ENCODE results near the gene DLG5. TPM values are rescaled to one million over a fixed set of nuclear protein-coding genes. Genes with fewer than 3 reads are reported as not detected.

The DLG5 gene
- total and polyA plus RNA-seq, 4 donors = 1.2 to 7.1 (median 4.6) TPM

- Histone ChIP-seq H3K9ac (ENCODE audit: low read depth in 1 of 2, low read length in 2 of 2) (no peak overlapping the region), H3K4me1 (ENCODE audit: control insufficient read depth in 4 of 4, insufficient read depth in 4 of 4, low read length in 3 of 4) (no peaks in the 10 kb centered on the region), H3K27me3 (ENCODE audit: control insufficient read depth in 4 of 4, insufficient read depth in 4 of 4, low read length in 3 of 4) (no peaks in the 10 kb centered on the region), H3K4me3 (ENCODE audit: low read depth in 1 of 3, low read length in 3 of 3) (no peak overlapping the region), H3K9me3 (ENCODE audit: control insufficient read depth in 4 of 4, low read length in 3 of 4) (no peaks in the 10 kb centered on the region), H3K36me3 (ENCODE audit: control insufficient read depth in 4 of 4, insufficient read depth in 3 of 4, low read depth in 1 of 4, low read length in 3 of 4) (peaks cover 6 to 48% (median 18%) of the 10 kb centered on the region in 4 donors), H3K27ac (ENCODE audit: low read depth in 1 of 2, low read length in 2 of 2) (no peak overlapping the region)
- TF ChIP-seq, protein P1, sequence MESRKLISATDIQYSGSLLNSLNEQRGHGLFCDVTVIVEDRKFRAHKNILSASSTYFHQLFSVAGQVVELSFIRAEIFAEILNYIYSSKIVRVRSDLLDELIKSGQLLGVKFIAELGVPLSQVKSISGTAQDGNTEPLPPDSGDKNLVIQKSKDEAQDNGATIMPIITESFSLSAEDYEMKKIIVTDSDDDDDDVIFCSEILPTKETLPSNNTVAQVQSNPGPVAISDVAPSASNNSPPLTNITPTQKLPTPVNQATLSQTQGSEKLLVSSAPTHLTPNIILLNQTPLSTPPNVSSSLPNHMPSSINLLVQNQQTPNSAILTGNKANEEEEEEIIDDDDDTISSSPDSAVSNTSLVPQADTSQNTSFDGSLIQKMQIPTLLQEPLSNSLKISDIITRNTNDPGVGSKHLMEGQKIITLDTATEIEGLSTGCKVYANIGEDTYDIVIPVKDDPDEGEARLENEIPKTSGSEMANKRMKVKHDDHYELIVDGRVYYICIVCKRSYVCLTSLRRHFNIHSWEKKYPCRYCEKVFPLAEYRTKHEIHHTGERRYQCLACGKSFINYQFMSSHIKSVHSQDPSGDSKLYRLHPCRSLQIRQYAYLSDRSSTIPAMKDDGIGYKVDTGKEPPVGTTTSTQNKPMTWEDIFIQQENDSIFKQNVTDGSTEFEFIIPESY (IDR thresholded peaks at IDR 0.05) = no peak
- TF ChIP-seq HNF4G (IDR thresholded peaks at IDR 0.05) (no peak), MAX (IDR thresholded peaks at IDR 0.05) (no peak), TAF1 (conservative IDR thresholded peaks at IDR 0.05) (no peak), GABPA (IDR thresholded peaks at IDR 0.05 in 1 of 2, conservative IDR thresholded peaks at IDR 0.05 in 1 of 2) (no peak), FOXA2 (IDR thresholded peaks at IDR 0.05) (no peak), SP1 (IDR thresholded peaks at IDR 0.05) (no peak), RAD21 (IDR thresholded peaks at IDR 0.05) (no peak), RXRA (IDR thresholded peaks at IDR 0.05) (no peak), JUND (IDR thresholded peaks at IDR 0.05) (no peak), CTCF (IDR thresholded peaks at IDR 0.05; ENCODE audit: low read depth, low read length, missing input control) (no peak), ATF3 (IDR thresholded peaks at IDR 0.05) (no peak), EGR1 (IDR thresholded peaks at IDR 0.05; ENCODE audit: low read depth in 2 of 2) (no peak)
- 98% methylated on average over 15 of the region's 15 CpGs for WGBS
- no peak for DNase-seq (ENCODE audit: low spot score)
Observed at GRCh38 chr10:77821036-77821435, 105.5 kb downstream of the DLG5 start.

DNA sequence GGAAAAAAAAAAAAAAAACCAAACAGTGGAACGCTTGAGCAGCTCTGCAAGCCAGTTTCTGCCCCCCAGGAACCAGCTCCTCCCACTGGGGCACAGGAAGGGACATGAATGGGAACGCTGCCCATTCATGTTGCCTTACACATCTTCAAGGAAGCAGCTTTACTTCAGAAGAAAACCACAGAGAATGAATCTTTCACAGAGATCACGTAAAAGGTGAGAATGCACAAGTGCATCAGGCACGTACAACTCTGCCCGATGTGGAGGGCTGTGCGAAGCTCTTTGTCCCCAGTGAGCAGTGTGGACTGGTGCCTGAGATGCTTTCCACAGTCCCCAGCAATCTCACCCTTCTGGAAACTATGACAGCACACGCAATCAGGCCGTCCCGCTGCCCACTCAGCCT is 106.2 kb downstream of the DLG5 start:
- no peaks in the 10 kb centered on the region for H3K9me3 ChIP-seq (ENCODE audit: control insufficient read depth in 4 of 4, low read length in 3 of 4)
- H3K9ac ChIP-seq (ENCODE audit: low read depth in 1 of 2, low read length in 2 of 2) = no peak overlapping the region
- DNase-seq (ENCODE audit: low spot score) = no peak
- no peak overlapping the region for H3K27ac ChIP-seq (ENCODE audit: low read depth in 1 of 2, low read length in 2 of 2)
- peaks cover 6 to 49% (median 20%) of the 10 kb centered on the region in 4 donors for H3K36me3 ChIP-seq (ENCODE audit: control insufficient read depth in 4 of 4, insufficient read depth in 3 of 4, low read depth in 1 of 4, low read length in 3 of 4)
- TF ChIP-seq, protein P2, sequence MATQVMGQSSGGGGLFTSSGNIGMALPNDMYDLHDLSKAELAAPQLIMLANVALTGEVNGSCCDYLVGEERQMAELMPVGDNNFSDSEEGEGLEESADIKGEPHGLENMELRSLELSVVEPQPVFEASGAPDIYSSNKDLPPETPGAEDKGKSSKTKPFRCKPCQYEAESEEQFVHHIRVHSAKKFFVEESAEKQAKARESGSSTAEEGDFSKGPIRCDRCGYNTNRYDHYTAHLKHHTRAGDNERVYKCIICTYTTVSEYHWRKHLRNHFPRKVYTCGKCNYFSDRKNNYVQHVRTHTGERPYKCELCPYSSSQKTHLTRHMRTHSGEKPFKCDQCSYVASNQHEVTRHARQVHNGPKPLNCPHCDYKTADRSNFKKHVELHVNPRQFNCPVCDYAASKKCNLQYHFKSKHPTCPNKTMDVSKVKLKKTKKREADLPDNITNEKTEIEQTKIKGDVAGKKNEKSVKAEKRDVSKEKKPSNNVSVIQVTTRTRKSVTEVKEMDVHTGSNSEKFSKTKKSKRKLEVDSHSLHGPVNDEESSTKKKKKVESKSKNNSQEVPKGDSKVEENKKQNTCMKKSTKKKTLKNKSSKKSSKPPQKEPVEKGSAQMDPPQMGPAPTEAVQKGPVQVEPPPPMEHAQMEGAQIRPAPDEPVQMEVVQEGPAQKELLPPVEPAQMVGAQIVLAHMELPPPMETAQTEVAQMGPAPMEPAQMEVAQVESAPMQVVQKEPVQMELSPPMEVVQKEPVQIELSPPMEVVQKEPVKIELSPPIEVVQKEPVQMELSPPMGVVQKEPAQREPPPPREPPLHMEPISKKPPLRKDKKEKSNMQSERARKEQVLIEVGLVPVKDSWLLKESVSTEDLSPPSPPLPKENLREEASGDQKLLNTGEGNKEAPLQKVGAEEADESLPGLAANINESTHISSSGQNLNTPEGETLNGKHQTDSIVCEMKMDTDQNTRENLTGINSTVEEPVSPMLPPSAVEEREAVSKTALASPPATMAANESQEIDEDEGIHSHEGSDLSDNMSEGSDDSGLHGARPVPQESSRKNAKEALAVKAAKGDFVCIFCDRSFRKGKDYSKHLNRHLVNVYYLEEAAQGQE (IDR thresholded peaks at IDR 0.05) = no peak
- no peak for TF ChIP-seq HNF4A (conservative IDR thresholded peaks at IDR 0.05)
- TF ChIP-seq ATF3 (IDR thresholded peaks at IDR 0.05) = no peak
- no peak for TF ChIP-seq NR2F2 (IDR thresholded peaks at IDR 0.05)
- WGBS = 95% methylated on average over 9 of the region's 9 CpGs
- H3K27me3 ChIP-seq (ENCODE audit: control insufficient read depth in 4 of 4, insufficient read depth in 4 of 4, low read length in 3 of 4) = no peaks in the 10 kb centered on the region
- H3K4me3 ChIP-seq (ENCODE audit: low read depth in 1 of 3, low read length in 3 of 3) = no peak overlapping the region
- no peaks in the 10 kb centered on the region for H3K4me1 ChIP-seq (ENCODE audit: control insufficient read depth in 4 of 4, insufficient read depth in 4 of 4, low read length in 3 of 4)
